Measurements from ENCODE around the gene HCCS. TPM values are rescaled to one million over a fixed set of nuclear protein-coding genes. Genes with fewer than 3 reads are reported as not detected.

Gene HCCS
- total RNA-seq, 1 experiment from 2014 or later, result 32.7 TPM

DNA sequence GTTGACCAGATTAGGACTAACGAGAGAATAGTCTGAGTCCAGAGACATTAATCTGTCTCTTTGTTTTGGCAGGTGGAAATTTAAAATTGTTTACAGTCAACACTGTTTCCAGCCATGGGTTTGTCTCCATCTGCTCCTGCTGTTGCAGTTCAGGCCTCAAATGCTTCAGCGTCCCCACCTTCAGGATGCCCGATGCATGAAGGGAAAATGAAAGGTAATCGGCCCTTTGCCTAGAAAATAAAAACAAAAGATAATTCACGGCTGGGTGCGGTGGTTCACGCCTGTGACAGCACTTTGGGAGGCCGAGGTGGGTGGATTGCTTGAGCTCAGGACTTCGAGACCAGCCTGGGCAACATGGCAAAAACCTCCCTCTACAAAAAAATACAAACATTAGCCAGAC, 815 bp downstream of the HCCS start:
- DNase-seq (ENCODE audit: low read depth, low spot score) (no peak), ATAC-seq (no peak)
- ChIA-PET POLR2A (no interaction called here), CTCF (no interaction called here)
- H3K9me3 ChIP-seq (ENCODE audit: control insufficient read depth, insufficient read depth, low read depth, low read length), result no peaks in the 10 kb centered on the region
- H3K4me3 ChIP-seq (ENCODE audit: low read depth in 2 of 2, low read length in 2 of 2), result peak overlapping the region; percentile 67 to 77
- no peaks in the 10 kb centered on the region for H3K36me3 ChIP-seq (ENCODE audit: control insufficient read depth, insufficient read depth, low read length)
- H3K4me1 ChIP-seq (ENCODE audit: control insufficient read depth, insufficient read depth, low read length), result no peaks in the 10 kb centered on the region
- in situ Hi-C loops (cut with HindIII; ENCODE audit: low pct_unique_long_range_greater_than_20kb, low sequenced_read_pairs) (no loop called here), intact Hi-C loops (cut with micrococcal nuclease; ENCODE audit: unreplicated experiment) (loop anchor here (10.0 kb wide), 1 partner anchor 477 kb away; no protein-coding TSS in a partner anchor)
- H3K27me3 ChIP-seq (ENCODE audit: control insufficient read depth, insufficient read depth, low read length), result no peaks in the 10 kb centered on the region
- TF ChIP-seq SIN3A (IDR thresholded peaks at IDR 0.05; ENCODE audit: borderline replicate concordance, insufficient read depth, low read depth, low read length) (no peak), POLR2AphosphoS5 (IDR thresholded peaks at IDR 0.05; ENCODE audit: low read depth, low read length) (no peak), TCF7L2 (IDR thresholded peaks at IDR 0.05; ENCODE audit: low read depth, low read length) (no peak)
- TF ChIP-seq, protein P1, sequence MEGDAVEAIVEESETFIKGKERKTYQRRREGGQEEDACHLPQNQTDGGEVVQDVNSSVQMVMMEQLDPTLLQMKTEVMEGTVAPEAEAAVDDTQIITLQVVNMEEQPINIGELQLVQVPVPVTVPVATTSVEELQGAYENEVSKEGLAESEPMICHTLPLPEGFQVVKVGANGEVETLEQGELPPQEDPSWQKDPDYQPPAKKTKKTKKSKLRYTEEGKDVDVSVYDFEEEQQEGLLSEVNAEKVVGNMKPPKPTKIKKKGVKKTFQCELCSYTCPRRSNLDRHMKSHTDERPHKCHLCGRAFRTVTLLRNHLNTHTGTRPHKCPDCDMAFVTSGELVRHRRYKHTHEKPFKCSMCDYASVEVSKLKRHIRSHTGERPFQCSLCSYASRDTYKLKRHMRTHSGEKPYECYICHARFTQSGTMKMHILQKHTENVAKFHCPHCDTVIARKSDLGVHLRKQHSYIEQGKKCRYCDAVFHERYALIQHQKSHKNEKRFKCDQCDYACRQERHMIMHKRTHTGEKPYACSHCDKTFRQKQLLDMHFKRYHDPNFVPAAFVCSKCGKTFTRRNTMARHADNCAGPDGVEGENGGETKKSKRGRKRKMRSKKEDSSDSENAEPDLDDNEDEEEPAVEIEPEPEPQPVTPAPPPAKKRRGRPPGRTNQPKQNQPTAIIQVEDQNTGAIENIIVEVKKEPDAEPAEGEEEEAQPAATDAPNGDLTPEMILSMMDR (IDR thresholded peaks at IDR 0.05), result no peak
- peak overlapping the region; percentile 72 for H3K27ac ChIP-seq (ENCODE audit: low read length)
- BruUV-seq (replicated peaks), result TSS peak; percentile 61

DNA sequence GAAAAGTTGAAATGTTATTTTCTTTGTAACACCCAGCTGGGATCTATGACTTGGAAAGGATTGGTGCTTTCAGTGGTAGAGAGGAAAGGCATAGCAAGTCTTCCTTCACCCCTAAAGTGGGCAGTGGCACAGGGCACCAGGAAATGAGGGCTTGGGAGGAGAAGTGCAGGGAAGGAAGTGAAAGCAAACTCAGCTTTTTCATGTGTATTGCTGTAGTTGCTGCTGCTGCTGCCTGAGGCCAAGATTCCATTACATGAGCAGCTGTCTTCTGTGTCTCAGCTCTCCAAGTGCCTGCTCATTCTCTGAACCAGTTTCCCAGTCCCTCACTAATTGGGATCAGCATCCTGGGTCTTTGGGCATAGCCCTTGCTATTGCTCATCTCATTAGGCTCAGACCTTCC, 2.6 kb downstream of the HCCS start:
- TF ChIP-seq TCF7L2 (IDR thresholded peaks at IDR 0.05; ENCODE audit: low read depth, low read length), result no peak
- TF ChIP-seq, protein P1 (IDR thresholded peaks at IDR 0.05), result no peak
- no peak for TF ChIP-seq SIN3A (IDR thresholded peaks at IDR 0.05; ENCODE audit: borderline replicate concordance, insufficient read depth, low read depth, low read length)
- TF ChIP-seq, protein P2, sequence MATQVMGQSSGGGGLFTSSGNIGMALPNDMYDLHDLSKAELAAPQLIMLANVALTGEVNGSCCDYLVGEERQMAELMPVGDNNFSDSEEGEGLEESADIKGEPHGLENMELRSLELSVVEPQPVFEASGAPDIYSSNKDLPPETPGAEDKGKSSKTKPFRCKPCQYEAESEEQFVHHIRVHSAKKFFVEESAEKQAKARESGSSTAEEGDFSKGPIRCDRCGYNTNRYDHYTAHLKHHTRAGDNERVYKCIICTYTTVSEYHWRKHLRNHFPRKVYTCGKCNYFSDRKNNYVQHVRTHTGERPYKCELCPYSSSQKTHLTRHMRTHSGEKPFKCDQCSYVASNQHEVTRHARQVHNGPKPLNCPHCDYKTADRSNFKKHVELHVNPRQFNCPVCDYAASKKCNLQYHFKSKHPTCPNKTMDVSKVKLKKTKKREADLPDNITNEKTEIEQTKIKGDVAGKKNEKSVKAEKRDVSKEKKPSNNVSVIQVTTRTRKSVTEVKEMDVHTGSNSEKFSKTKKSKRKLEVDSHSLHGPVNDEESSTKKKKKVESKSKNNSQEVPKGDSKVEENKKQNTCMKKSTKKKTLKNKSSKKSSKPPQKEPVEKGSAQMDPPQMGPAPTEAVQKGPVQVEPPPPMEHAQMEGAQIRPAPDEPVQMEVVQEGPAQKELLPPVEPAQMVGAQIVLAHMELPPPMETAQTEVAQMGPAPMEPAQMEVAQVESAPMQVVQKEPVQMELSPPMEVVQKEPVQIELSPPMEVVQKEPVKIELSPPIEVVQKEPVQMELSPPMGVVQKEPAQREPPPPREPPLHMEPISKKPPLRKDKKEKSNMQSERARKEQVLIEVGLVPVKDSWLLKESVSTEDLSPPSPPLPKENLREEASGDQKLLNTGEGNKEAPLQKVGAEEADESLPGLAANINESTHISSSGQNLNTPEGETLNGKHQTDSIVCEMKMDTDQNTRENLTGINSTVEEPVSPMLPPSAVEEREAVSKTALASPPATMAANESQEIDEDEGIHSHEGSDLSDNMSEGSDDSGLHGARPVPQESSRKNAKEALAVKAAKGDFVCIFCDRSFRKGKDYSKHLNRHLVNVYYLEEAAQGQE (IDR thresholded peaks at IDR 0.05; ENCODE audit: insufficient read depth in 1 of 2, low read depth in 2 of 2, low read length in 1 of 2), result no peak
- TF ChIP-seq POLR2AphosphoS5 (IDR thresholded peaks at IDR 0.05; ENCODE audit: low read depth, low read length), result no peak
- Histone ChIP-seq H3K27me3 (ENCODE audit: control insufficient read depth, insufficient read depth, low read length) (no peaks in the 10 kb centered on the region), H3K36me3 (ENCODE audit: control insufficient read depth, insufficient read depth, low read length) (no peaks in the 10 kb centered on the region; the same call in 1 of the 2 replicates), H3K9me3 (ENCODE audit: control insufficient read depth, insufficient read depth, low read depth, low read length) (no peaks in the 10 kb centered on the region), H3K27ac (ENCODE audit: low read length) (no peak overlapping the region), H3K4me3 (ENCODE audit: low read depth in 2 of 2, low read length in 2 of 2) (no peak overlapping the region), H3K4me1 (ENCODE audit: control insufficient read depth, insufficient read depth, low read length) (no peaks in the 10 kb centered on the region)
- CTCF ChIA-PET, result no interaction called here
- POLR2A ChIA-PET, result no interaction called here
- DNase-seq (ENCODE audit: low read depth, low spot score) (no peak), ATAC-seq (no peak)
- BruUV-seq (replicated peaks), result no TSS peak
- in situ Hi-C loops (cut with HindIII; ENCODE audit: low pct_unique_long_range_greater_than_20kb, low sequenced_read_pairs), result no loop called here
- intact Hi-C loops (cut with micrococcal nuclease; ENCODE audit: unreplicated experiment), result loop anchor here (10.0 kb wide), 1 partner anchor 479 kb away; no protein-coding TSS in a partner anchor

Data from Panc1 (cell line).